ENCODE results near the gene COPS8. TPM values are rescaled to one million over a fixed set of nuclear protein-coding genes. Genes with fewer than 3 reads are reported as not detected.

COPS8 gene
- total and polyA plus RNA-seq, 2 experiments from 2014 or later: 120 to 130 TPM

DNA sequence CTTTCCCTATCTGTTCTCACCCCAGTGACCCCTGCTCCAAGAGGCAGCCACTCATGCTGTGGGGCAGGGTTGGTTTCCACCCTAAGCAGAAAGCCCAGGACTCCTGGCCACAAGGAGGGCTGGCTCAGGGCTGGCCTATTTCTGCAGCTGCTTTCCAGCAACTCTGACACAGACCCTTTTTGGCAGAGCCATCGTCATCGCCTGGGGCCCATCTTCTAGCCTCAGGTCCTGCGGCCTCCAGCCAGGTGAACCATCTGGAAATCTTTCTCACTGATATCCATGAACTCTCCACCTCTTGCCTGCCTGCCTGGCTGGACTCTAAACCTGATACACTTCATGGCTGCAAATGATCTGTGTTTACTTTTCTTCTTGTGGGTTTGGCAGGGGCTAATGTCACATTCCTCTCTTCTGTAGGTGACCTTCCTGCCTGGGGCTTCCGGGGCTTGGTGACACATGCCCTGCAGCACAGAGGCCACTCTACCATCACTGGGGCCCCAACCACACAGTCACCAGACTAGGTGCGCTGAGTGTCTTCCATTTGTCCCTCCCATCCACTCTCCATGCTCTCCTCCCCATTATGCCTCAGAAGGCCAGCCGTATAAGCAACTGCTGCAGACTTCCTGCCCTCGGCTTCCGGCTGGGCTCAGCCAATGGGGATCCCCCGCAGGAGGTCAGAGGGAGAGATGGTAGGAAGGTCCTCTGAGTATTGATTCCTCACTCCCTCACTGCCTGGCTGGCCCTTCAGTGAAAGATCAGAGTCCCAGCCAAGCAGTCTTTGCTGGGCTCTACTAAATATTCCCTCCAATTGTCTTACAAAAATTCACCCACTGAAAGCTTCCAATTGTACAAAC lies 9.7 kb upstream of the COPS8 start (continued):
- TF ChIP-seq, protein P1, sequence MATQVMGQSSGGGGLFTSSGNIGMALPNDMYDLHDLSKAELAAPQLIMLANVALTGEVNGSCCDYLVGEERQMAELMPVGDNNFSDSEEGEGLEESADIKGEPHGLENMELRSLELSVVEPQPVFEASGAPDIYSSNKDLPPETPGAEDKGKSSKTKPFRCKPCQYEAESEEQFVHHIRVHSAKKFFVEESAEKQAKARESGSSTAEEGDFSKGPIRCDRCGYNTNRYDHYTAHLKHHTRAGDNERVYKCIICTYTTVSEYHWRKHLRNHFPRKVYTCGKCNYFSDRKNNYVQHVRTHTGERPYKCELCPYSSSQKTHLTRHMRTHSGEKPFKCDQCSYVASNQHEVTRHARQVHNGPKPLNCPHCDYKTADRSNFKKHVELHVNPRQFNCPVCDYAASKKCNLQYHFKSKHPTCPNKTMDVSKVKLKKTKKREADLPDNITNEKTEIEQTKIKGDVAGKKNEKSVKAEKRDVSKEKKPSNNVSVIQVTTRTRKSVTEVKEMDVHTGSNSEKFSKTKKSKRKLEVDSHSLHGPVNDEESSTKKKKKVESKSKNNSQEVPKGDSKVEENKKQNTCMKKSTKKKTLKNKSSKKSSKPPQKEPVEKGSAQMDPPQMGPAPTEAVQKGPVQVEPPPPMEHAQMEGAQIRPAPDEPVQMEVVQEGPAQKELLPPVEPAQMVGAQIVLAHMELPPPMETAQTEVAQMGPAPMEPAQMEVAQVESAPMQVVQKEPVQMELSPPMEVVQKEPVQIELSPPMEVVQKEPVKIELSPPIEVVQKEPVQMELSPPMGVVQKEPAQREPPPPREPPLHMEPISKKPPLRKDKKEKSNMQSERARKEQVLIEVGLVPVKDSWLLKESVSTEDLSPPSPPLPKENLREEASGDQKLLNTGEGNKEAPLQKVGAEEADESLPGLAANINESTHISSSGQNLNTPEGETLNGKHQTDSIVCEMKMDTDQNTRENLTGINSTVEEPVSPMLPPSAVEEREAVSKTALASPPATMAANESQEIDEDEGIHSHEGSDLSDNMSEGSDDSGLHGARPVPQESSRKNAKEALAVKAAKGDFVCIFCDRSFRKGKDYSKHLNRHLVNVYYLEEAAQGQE (IDR thresholded peaks at IDR 0.05; ENCODE audit: unreplicated experiment): no peak
- TF ChIP-seq CREB1 (CRISPR knock-in tag; IDR thresholded peaks at IDR 0.05; ENCODE audit: low read depth): no peak

DNA sequence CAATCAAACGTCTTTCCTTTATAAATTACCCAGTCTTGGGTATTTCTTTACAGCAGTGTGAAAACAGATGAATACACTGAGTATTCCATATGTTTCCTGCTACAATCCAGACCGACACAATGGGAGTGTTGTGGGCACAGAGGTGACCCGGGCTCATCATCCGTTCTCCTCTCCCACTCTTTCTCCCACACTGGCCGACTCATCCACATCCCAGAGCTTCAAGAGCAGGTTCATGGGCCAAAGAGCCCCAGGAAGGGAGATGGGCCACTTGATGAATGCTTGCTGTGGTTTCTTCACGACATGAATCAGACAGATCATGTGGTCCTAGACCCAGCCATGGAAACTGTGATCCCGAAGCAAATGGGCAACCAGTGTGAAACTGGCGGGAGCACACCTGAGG lies 4.1 kb upstream of the COPS8 start:
- Histone ChIP-seq H3K79me2 (replicated peaks; ENCODE audit: insufficient read depth) (peaks cover 8% of the 10 kb centered on the region), H3K27ac (ENCODE audit: low read depth) (no peak overlapping the region), H3K27me3 (ENCODE audit: insufficient read depth) (no peaks in the 10 kb centered on the region), H2AFZ (no peak overlapping the region), H3K36me3 (ENCODE audit: insufficient read depth) (no peaks in the 10 kb centered on the region), H3K4me3 (no peak overlapping the region), H4K20me1 (replicated peaks; ENCODE audit: insufficient read depth) (no peaks in the 10 kb centered on the region; the same call in 1 of the 2 replicates), H3K9me2 (ENCODE audit: insufficient read depth) (no peaks in the 10 kb centered on the region), H3F3A (replicated peaks; ENCODE audit: low read depth) (no peaks in the 10 kb centered on the region), H3K4me1 (ENCODE audit: insufficient read depth) (peaks cover 7% of the 10 kb centered on the region; the same call in 1 of the 2 replicates), H3K4me2 (no peak overlapping the region)
- Mint-ChIP-seq H3K27me3 (ENCODE audit: insufficient read depth, low read depth, poor library complexity) (no peaks in the 10 kb centered on the region), H3K9me3 (no peaks in the 10 kb centered on the region; the same call in 2 of the 3 replicates), H3K4me3 (no peak overlapping the region), H3K36me3 (ENCODE audit: low read depth) (no peaks in the 10 kb centered on the region), H3K27ac (no peak overlapping the region), H3K4me1 (peaks cover 6% of the 10 kb centered on the region)
- DNase-seq (ENCODE audit: low spot score): no peak
- ATAC-seq: no peak
- TF ChIP-seq ZNF114 (CRISPR knock-in tag; IDR thresholded peaks at IDR 0.05): no peak
- TF ChIP-seq, protein P2, sequence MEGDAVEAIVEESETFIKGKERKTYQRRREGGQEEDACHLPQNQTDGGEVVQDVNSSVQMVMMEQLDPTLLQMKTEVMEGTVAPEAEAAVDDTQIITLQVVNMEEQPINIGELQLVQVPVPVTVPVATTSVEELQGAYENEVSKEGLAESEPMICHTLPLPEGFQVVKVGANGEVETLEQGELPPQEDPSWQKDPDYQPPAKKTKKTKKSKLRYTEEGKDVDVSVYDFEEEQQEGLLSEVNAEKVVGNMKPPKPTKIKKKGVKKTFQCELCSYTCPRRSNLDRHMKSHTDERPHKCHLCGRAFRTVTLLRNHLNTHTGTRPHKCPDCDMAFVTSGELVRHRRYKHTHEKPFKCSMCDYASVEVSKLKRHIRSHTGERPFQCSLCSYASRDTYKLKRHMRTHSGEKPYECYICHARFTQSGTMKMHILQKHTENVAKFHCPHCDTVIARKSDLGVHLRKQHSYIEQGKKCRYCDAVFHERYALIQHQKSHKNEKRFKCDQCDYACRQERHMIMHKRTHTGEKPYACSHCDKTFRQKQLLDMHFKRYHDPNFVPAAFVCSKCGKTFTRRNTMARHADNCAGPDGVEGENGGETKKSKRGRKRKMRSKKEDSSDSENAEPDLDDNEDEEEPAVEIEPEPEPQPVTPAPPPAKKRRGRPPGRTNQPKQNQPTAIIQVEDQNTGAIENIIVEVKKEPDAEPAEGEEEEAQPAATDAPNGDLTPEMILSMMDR (conservative IDR thresholded peaks at IDR 0.05; ENCODE audit: low read depth in 2 of 2): no peak
- no peak for TF ChIP-seq ZNF331 (CRISPR knock-in tag; IDR thresholded peaks at IDR 0.05; ENCODE audit: low read depth)
- TF ChIP-seq, protein P1 (IDR thresholded peaks at IDR 0.05; ENCODE audit: unreplicated experiment): no peak
- no peak for TF ChIP-seq STAT1 (IDR thresholded peaks at IDR 0.05; ENCODE audit: unreplicated experiment)
- TF ChIP-seq CREB1 (CRISPR knock-in tag; IDR thresholded peaks at IDR 0.05; ENCODE audit: low read depth): no peak
- TF ChIP-seq, protein P3, sequence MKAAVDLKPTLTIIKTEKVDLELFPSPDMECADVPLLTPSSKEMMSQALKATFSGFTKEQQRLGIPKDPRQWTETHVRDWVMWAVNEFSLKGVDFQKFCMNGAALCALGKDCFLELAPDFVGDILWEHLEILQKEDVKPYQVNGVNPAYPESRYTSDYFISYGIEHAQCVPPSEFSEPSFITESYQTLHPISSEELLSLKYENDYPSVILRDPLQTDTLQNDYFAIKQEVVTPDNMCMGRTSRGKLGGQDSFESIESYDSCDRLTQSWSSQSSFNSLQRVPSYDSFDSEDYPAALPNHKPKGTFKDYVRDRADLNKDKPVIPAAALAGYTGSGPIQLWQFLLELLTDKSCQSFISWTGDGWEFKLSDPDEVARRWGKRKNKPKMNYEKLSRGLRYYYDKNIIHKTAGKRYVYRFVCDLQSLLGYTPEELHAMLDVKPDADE (IDR thresholded peaks at IDR 0.05): no peak
- no peak for TF ChIP-seq NANOG (IDR thresholded peaks at IDR 0.05; ENCODE audit: borderline replicate concordance)
- no peak for TF ChIP-seq JUNB (IDR thresholded peaks at IDR 0.05; ENCODE audit: unreplicated experiment)
- no peak for TF ChIP-seq POLR2AphosphoS5 (IDR thresholded peaks at IDR 0.05; ENCODE audit: low read depth)

Measured in GM23338 (cell line).